Neuronal stem cell (in vitro differentiated cells): ENCODE data around the gene KPNB1.
A peak's percentile ranks its signal among the peaks of the same experiment; 100 is the strongest.

Experiments
- DNase-seq: peaks from one replicate; pipeline ENCODE4 v3.0.0-alpha.2; 2013; ENCODE audit warnings: low spot score
- H2AFZ ChIP-seq: one replicate; pipeline ENCODE4 v1.6.1; 2013; ENCODE audit warnings: mild to moderate bottlenecking, low read length, inconsistent platforms
- H2AK5ac ChIP-seq: 2 replicates; pipeline ENCODE4 v1.6.1; 2013; ENCODE audit warnings: low read depth, mild to moderate bottlenecking, inconsistent platforms, low read length, moderate library complexity, mixed read lengths
- H2BK120ac ChIP-seq: 2 replicates; pipeline ENCODE4 v1.6.1; 2013; ENCODE audit warnings: low read depth, mild to moderate bottlenecking, inconsistent platforms, low read length, moderate library complexity, mixed read lengths
- H2BK12ac ChIP-seq: one replicate; pipeline ENCODE4 v1.6.1; 2013; ENCODE audit warnings: low read length, inconsistent platforms
- H2BK15ac ChIP-seq: 2 replicates; pipeline ENCODE4 v1.6.1; 2013; ENCODE audit warnings: mild to moderate bottlenecking, low read length, inconsistent platforms, mixed read lengths
- H2BK5ac ChIP-seq: one replicate; pipeline ENCODE4 v1.6.1; 2013; ENCODE audit warnings: inconsistent platforms, mild to moderate bottlenecking, low read length, moderate library complexity
- H3K14ac ChIP-seq: one replicate; pipeline ENCODE4 v1.6.1; 2013; ENCODE audit warnings: low read length, inconsistent platforms
- H3K18ac ChIP-seq: 2 replicates; pipeline ENCODE4 v1.6.1; 2013; ENCODE audit warnings: low read length, inconsistent platforms
- H3K23ac ChIP-seq: 2 replicates; pipeline ENCODE4 v1.6.1; 2013; ENCODE audit warnings: low read depth, mild to moderate bottlenecking, mixed read lengths, low read length, inconsistent platforms; ENCODE audit not compliant: poor library complexity
- H3K27ac ChIP-seq: replicated peaks from 3 replicates; pipeline ENCODE4 v1.5.1; 2013; ENCODE audit warnings: low read length, inconsistent platforms
- H3K27me3 ChIP-seq, 3 experiments: 2 replicates each; pipeline ENCODE4 v1.6.1; 2013; ENCODE audit warnings: low read length in 3 of 3, mild to moderate bottlenecking in 2 of 3, inconsistent platforms in 1 of 3, low read depth in 1 of 3, mixed read lengths in 1 of 3, moderate library complexity in 1 of 3; ENCODE audit not compliant: control insufficient read depth in 3 of 3, insufficient read depth in 3 of 3
- H3K36me3 ChIP-seq, 2 donors: replicated peaks in 1 of 2; 2 replicates each; pipeline ENCODE4 v1.6.1; 2013; ENCODE audit warnings: low read length in 2 of 2; ENCODE audit not compliant: control insufficient read depth in 2 of 2, insufficient read depth in 2 of 2
- H3K4ac ChIP-seq: 2 replicates; pipeline ENCODE4 v1.6.1; 2013; ENCODE audit warnings: inconsistent platforms, mild to moderate bottlenecking, low read length, moderate library complexity
- H3K4me1 ChIP-seq, 2 donors: 1 replicate in 1 of 2; 2 replicates in 1 of 2; pipeline ENCODE4 v1.6.1; 2013; ENCODE audit warnings: low read length in 2 of 2, low read depth in 1 of 2; ENCODE audit not compliant: control insufficient read depth in 2 of 2, insufficient read depth in 1 of 2
- H3K4me2 ChIP-seq: one replicate; pipeline ENCODE4 v1.6.1; 2013; ENCODE audit warnings: mild to moderate bottlenecking, low read length, inconsistent platforms; ENCODE audit not compliant: insufficient read depth, poor library complexity, severe bottlenecking
- H3K4me3 ChIP-seq, 2 donors: 2 replicates each; pipeline ENCODE4 v1.5.1; 2013; ENCODE audit warnings: low read length in 2 of 2, mild to moderate bottlenecking in 2 of 2, inconsistent platforms in 1 of 2, moderate library complexity in 1 of 2
- H3K79me1 ChIP-seq: one replicate; pipeline ENCODE4 v1.6.1; 2013; ENCODE audit warnings: low read depth, mild to moderate bottlenecking, inconsistent platforms, low read length, moderate library complexity
- H3K9ac ChIP-seq: one replicate; pipeline ENCODE4 v1.6.1; 2013; ENCODE audit warnings: mild to moderate bottlenecking, low read depth, low read length, inconsistent platforms; ENCODE audit not compliant: poor library complexity
- H3K9me3 ChIP-seq, 2 donors: replicated peaks in 1 of 2; 2 replicates each; pipeline versions ENCODE3 to v1.6.1; 2013; ENCODE audit warnings: low read length in 2 of 2, mild to moderate bottlenecking in 2 of 2, inconsistent platforms in 1 of 2, low read depth in 1 of 2, mixed read lengths in 1 of 2, moderate library complexity in 1 of 2; ENCODE audit not compliant: control insufficient read depth in 2 of 2, insufficient read depth in 1 of 2
- H4K8ac ChIP-seq: one replicate; pipeline ENCODE4 v1.6.1; 2013; ENCODE audit warnings: low read depth, mild to moderate bottlenecking, inconsistent platforms, low read length, moderate library complexity
- H4K91ac ChIP-seq: one replicate; pipeline ENCODE4 v1.6.1; 2013; ENCODE audit warnings: low read length, low read depth, mild to moderate bottlenecking, inconsistent platforms; ENCODE audit not compliant: poor library complexity
- WGBS, 2 donors: extraction: QIAGEN DNeasy Blood & Tissue Kit; methylation state at CpG; one replicate each; pipeline ENCODE4 v1.1.7; 2013; ENCODE audit warnings: missing lambda C conversion rate in 2 of 2, mixed read lengths in 1 of 2; ENCODE audit not compliant: insufficient read length in 2 of 2, insufficient replicate concordance in 1 of 2; ENCODE audit errors: extremely low coverage in 2 of 2; 5-methylcytosine and 5-hydroxymethylcytosine counted together

Gene KPNB1

DNA sequence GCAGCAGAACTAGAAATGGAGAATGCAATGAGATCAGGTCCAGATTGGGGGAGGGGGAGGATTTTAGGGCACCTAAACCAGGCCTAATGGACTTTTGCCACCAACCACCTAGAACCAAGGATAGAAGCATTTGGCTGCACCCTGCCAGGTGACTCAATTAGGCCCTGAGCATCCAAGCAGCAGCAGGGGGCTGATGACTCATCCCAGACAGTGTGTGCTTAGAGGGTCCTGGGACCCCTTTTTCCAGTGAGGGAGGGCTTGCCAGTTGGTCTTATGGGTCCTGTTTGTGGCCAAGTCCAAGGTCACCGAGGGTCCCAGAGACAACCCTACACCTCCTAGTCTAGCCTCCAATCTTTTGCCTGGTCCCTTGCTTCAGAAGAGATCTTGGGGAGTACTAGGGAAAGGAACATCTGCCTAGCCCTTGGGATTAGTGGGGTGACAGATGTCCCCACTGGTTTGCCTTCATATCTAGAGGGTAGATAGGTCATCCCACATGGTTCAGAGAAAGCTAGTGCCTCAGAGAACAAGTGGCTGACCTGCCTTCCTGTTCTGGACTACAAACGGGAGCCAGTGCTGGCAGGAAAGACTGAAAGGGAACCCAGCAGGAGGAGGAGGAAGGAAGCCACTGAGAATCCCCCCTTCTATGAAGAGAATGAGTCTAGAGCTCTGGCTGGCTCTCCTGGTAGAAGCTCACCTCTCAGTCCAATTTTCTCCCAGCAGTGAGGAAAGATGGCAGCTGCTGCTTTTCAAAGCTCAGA lies 42.6 kb downstream of the KPNB1 start:
- DNase-seq: no peak
- H3K4ac ChIP-seq: no peak overlapping the region
- H3K27ac ChIP-seq: no peak overlapping the region
- no peak overlapping the region for H3K23ac ChIP-seq
- H4K8ac ChIP-seq: no peak overlapping the region
- no peaks in the 10 kb centered on the region for H3K9me3 ChIP-seq
- H2BK15ac ChIP-seq: no peak overlapping the region
- H3K36me3 ChIP-seq: peaks cover 3 to 9% of the 10 kb centered on the region in 2 donors
- peak overlapping the region; percentile 14 for H2AFZ ChIP-seq
- no peak overlapping the region for H3K18ac ChIP-seq
- H3K14ac ChIP-seq: no peak overlapping the region
- no CpG with 5 or more reads among the region's 2 CpGs for WGBS, 2 donors
- H2AK5ac ChIP-seq: no peak overlapping the region
- no peak overlapping the region for H3K9ac ChIP-seq
- H3K27me3 ChIP-seq: peaks cover 0 to 1% (median 0%) of the 10 kb centered on the region in 3 experiments
- H2BK12ac ChIP-seq: no peak overlapping the region
- peaks cover 20 to 30% of the 10 kb centered on the region in 2 donors for H3K4me1 ChIP-seq
- H3K4me2 ChIP-seq: no peak overlapping the region
- no peak overlapping the region for H2BK120ac ChIP-seq
- no peak overlapping the region for H4K91ac ChIP-seq
- H2BK5ac ChIP-seq: no peak overlapping the region
- H3K4me3 ChIP-seq: no peak overlapping the region
- H3K79me1 ChIP-seq: peaks cover 8% of the 10 kb centered on the region

DNA sequence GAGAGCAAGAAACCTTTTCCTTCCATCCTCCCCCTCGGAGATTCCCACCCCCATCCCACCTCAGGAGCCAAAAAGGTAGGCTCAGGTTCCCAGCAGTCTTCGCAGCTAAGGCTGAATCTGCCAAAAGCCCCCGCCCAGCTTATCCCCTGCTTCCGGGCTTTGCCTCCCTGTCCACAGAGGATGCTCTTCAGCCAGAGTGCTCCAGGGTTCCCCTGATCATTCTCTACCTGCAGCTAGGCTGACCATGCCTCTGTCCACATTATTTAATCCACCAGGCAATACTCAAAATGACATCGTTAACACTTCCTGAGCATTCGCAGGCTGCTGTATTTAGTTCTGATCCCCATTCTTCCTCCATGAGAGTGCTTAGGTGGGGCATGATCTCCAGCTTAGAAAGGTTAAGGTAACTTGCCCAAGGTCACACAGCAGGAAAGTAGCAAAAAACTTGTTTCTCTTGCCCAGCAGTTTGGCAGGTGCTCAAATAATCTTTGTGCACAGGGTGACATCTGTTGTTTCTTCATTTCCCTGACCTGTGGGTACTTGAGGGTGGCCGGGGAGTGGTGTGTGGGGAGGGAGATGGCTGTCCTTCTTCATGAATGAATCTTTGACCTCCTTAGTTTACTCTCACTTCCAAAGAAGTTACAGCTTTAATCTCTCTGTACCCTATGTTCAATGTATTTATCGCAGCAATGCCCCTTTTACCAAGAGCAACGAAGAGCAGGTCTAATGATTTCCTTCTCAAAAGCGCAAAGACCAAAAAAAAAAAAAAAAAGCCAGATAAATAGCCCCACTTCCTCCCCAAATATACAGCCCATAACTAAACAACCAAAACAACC lies 43.4 kb downstream of the KPNB1 start:
- Histone ChIP-seq H3K36me3 (peaks cover 4 to 6% of the 10 kb centered on the region in 2 donors), H3K9me3 (no peaks in the 10 kb centered on the region), H3K9ac (no peak overlapping the region), H2BK15ac (no peak overlapping the region), H3K14ac (no peak overlapping the region), H3K4ac (no peak overlapping the region), H2AFZ (peak overlapping the region; percentile 88), H3K27me3 (peaks cover 0 to 1% (median 0%) of the 10 kb centered on the region in 3 experiments), H3K27ac (peak overlapping the region; percentile 88), H2BK12ac (no peak overlapping the region), H3K79me1 (peaks cover 8% of the 10 kb centered on the region), H3K4me1 (peaks cover 20 to 24% of the 10 kb centered on the region in 2 donors), H2BK120ac (no peak overlapping the region), H4K91ac (no peak overlapping the region), H3K4me3 (peak overlapping the region; percentile 75 to 77), H3K23ac (no peak overlapping the region), H3K4me2 (peak overlapping the region; percentile 82), H2AK5ac (no peak overlapping the region), H3K18ac (peak overlapping the region; percentile 91), H2BK5ac (peak overlapping the region; percentile 71), H4K8ac (no peak overlapping the region)
- no CpG with 5 or more reads among the region's 10 CpGs for WGBS, 2 donors
- no peak for DNase-seq

DNA sequence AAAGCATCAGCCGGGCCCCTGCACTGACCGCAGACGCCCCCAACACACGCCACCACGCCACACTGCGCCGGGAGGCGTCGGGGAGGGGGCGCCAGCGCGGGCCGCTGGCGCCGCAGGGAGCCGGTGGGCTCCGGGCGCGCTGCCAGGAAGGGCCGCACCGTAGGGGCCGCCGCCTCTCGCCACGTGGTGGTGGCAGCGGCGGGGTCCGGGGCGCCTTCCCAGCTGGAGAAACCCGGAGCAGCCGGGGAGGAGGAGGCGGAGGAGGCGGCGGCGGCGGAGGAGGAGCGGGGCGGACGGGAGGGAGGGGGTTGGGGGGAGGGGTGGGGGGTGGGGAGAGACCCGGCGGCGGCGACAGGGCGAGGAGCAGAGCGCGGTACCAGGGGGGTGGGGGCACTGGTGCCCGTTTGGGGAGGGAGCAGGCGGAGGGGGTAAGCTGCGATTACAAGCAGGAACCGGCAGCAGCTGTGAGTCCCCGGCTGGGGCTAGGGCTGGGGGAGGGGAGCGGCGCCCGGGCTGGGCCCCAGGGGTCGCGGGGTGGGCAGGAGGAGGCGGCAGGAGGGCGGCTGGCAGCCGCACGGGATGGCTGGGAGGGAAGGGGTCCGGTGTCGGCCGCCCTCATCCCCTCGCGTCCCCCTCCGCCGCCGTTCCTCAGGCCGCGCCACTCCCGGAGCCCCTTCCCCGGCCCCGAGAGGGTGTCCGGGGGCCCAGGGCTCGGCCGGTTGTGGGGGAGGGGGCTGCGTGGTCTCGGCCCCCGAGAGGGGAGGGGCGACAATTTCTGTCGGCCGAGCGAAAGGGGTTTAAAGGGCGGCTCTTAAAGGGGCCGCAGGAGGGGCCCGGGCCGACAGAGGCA lies 44.2 kb downstream of the KPNB1 start, which contains the start of gene TBKBP1:
Gene TBKBP1, plus strand, starts transcription at position 431 of the 850 bp plus-strand sequence. CDS start 1,952 bp downstream, outside the sequence.
- Histone ChIP-seq H3K4me1 (peaks cover 20 to 25% of the 10 kb centered on the region in 2 donors), H3K4me3 (peak within 1 kb of the TSS; percentile 75 to 94), H3K27me3 (no peaks in the 10 kb centered on the region), H3K9ac (peak within 1 kb of the TSS; percentile 94), H3K36me3 (peaks cover 4 to 6% of the 10 kb centered on the region in 2 donors), H4K91ac (no peak within 1 kb of the TSS), H4K8ac (no peak within 1 kb of the TSS), H3K14ac (peak within 1 kb of the TSS; percentile 78), H3K4me2 (peak within 1 kb of the TSS; percentile 95), H3K27ac (peak within 1 kb of the TSS; percentile 88), H2BK15ac (peak within 1 kb of the TSS; percentile 94), H3K9me3 (no peaks in the 10 kb centered on the region), H3K4ac (no peak within 1 kb of the TSS), H3K18ac (peak within 1 kb of the TSS; percentile 98), H2BK5ac (peak within 1 kb of the TSS; percentile 77), H3K23ac (peak within 1 kb of the TSS; percentile 95), H2AFZ (peak within 1 kb of the TSS; percentile 88), H2BK12ac (peak within 1 kb of the TSS; percentile 92), H2BK120ac (peak within 1 kb of the TSS; percentile 68), H2AK5ac (peak within 1 kb of the TSS; percentile 87), H3K79me1 (peaks cover 8% of the 10 kb centered on the region)
- peak; percentile 88 for DNase-seq
- WGBS, 2 donors: no CpG with 5 or more reads among the region's 87 CpGs
